ENCODE results near the gene SDR42E2. TPM values are rescaled to one million over a fixed set of nuclear protein-coding genes. Genes with fewer than 3 reads are reported as not detected.
A peak's percentile ranks its signal among the peaks of the same experiment; 100 is the strongest.

The SDR42E2 gene
- total and polyA plus RNA-seq, 2 of the 8 experiments (the other 6 are each of a cell fraction or from before 2014, with no cell fraction given), result 0.08 TPM; not detected in 1

GRCh38 chr16:22123146-22123545 is 39.2 kb upstream of the SDR42E2 start:
- Histone ChIP-seq H3K9me3 (ENCODE audit: insufficient read depth in 2 of 2, low read depth in 1 of 2, low read length in 1 of 2) (no peaks in the 10 kb centered on the region), H2BK20ac (ENCODE audit: low read length) (no peak overlapping the region), H3K4me2 (ENCODE audit: insufficient read depth in 1 of 2, low read depth in 2 of 2, low read length in 2 of 2) (no peak overlapping the region), H4K20me1 (replicated peaks in 1 of 2; ENCODE audit: control insufficient read depth in 1 of 2, insufficient read depth in 2 of 2, low read length in 2 of 2) (no peaks in the 10 kb centered on the region), H3K4me1 (replicated peaks in 1 of 4; ENCODE audit: control insufficient read depth in 3 of 4, insufficient read depth in 4 of 4, low read length in 3 of 4) (no peaks in the 10 kb centered on the region), H2BK15ac (ENCODE audit: low read length) (no peak overlapping the region), H3K27me3 (replicated peaks in 1 of 4; ENCODE audit: control insufficient read depth in 3 of 4, extremely low read depth in 1 of 4, insufficient read depth in 3 of 4, low read length in 3 of 4) (no peaks in the 10 kb centered on the region), H3K18ac (ENCODE audit: extremely low read depth, low read length) (no peak overlapping the region), H3K14ac (ENCODE audit: insufficient read length) (no peak overlapping the region), H2BK120ac (replicated peaks; ENCODE audit: low read depth, low read length) (no peak overlapping the region), H3K79me1 (ENCODE audit: low read depth, low read length) (no peaks in the 10 kb centered on the region), H2AK5ac (ENCODE audit: low read depth, low read length) (no peak overlapping the region), H3K79me2 (ENCODE audit: control insufficient read depth in 1 of 2, insufficient read depth in 2 of 2, low read length in 2 of 2) (no peaks in the 10 kb centered on the region), H3K4ac (replicated peaks; ENCODE audit: insufficient read length, low read depth, low read length) (no peak overlapping the region), H3K9ac (replicated peaks in 1 of 4; ENCODE audit: extremely low read depth in 1 of 4, low read depth in 3 of 4, low read length in 3 of 4) (no peak overlapping the region), H3K23me2 (ENCODE audit: low read depth, low read length) (no peaks in the 10 kb centered on the region; the same call in 1 of the 2 replicates), H4K5ac (ENCODE audit: insufficient read length, low read depth, low read length) (no peak overlapping the region), H3K27ac (ENCODE audit: low read depth, low read length) (no peak overlapping the region), H3K4me3 (ENCODE audit: extremely low read depth in 1 of 4, insufficient read depth in 2 of 4, low read depth in 3 of 4, low read length in 4 of 4) (no peak overlapping the region), H4K91ac (replicated peaks; ENCODE audit: insufficient read length, low read length) (no peak overlapping the region), H4K8ac (ENCODE audit: extremely low read depth, insufficient read depth, low read length) (no peak overlapping the region), H2BK5ac (ENCODE audit: low read depth, low read length) (no peak overlapping the region), H3K23ac (ENCODE audit: insufficient read length) (no peak overlapping the region), H3K56ac (replicated peaks; ENCODE audit: insufficient read length, low read depth, low read length) (no peak overlapping the region), H3K36me3 (ENCODE audit: control insufficient read depth in 2 of 4, insufficient read depth in 4 of 4, low read length in 3 of 4) (no peaks in the 10 kb centered on the region), H2BK12ac (ENCODE audit: low read depth, low read length) (no peak overlapping the region), H2AFZ (ENCODE audit: low read length) (0 out of 2 replicates have a peak overlapping the region, but pooled peaks have one; percentile 35)
- FAIRE-seq, result no peak
- no peak for DNase-seq (ENCODE audit: low read depth in 1 of 2, low spot score in 2 of 2)
- 64% methylated on average over 3 of the region's 3 CpGs; no CpG with 5 or more reads in 1 of the 2 experiments for WGBS, 2 experiments (ENCODE audit: extremely low coverage in 1 of 2, insufficient coverage in 1 of 2, insufficient read length in 1 of 2, insufficient replicate concordance in 2 of 2, low coverage in 1 of 2, low lambda C conversion rate in 2 of 2, missing lambda C conversion rate in 1 of 2)
- CTCF ChIA-PET (ENCODE audit: partially characterized antibody), result interaction anchor here (0.6 to 3.7 kb wide), 6 partner anchors 10 to 44 kb away, joined by 3 to 16 read pairs (median 4); no protein-coding TSS in a partner anchor
- TF ChIP-seq NRF1 (IDR thresholded peaks at IDR 0.05; ENCODE audit: low read depth, low read length) (no peak), ASH2L (IDR thresholded peaks at IDR 0.05; ENCODE audit: low read length) (no peak), RAD21 (IDR thresholded peaks at IDR 0.05 in 1 of 2, conservative IDR thresholded peaks at IDR 0.05 in 1 of 2; ENCODE audit: low read depth in 2 of 2, low read length in 2 of 2) (peak; percentile 44 to 48; a peak in 3 of 4 replicates), CTCF (IDR thresholded peaks at IDR 0.05; ENCODE audit: control extremely low read depth in 1 of 3, insufficient read depth in 1 of 3, low read depth in 1 of 3, low read length in 3 of 3) (peak in 2 of 3 experiments; percentile 26 to 49; a peak in 3 of 4 replicates), SIN3A (conservative IDR thresholded peaks at IDR 0.05 in 1 of 2, IDR thresholded peaks at IDR 0.05 in 1 of 2; ENCODE audit: low read depth in 1 of 2, low read length in 2 of 2) (no peak), SP2 (IDR thresholded peaks at IDR 0.05; ENCODE audit: low read length) (no peak), SUZ12 (IDR thresholded peaks at IDR 0.05; ENCODE audit: low read length) (no peak)
- TF ChIP-seq, protein P1, sequence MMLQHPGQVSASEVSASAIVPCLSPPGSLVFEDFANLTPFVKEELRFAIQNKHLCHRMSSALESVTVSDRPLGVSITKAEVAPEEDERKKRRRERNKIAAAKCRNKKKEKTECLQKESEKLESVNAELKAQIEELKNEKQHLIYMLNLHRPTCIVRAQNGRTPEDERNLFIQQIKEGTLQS (IDR thresholded peaks at IDR 0.05; ENCODE audit: insufficient read depth, low read depth, low read length), result no peak
- POLR2A ChIA-PET (ENCODE audit: partially characterized antibody), result no interaction called here
